Cortex of kidney (tissue), 1 donor: ENCODE measurements around the gene CRYGA.

Source experiments
- DNase-seq: peaks from one replicate; lab custom pipeline; 2025; lab: John Stamatoyannopoulos, UW

CRYGA gene, protein sequence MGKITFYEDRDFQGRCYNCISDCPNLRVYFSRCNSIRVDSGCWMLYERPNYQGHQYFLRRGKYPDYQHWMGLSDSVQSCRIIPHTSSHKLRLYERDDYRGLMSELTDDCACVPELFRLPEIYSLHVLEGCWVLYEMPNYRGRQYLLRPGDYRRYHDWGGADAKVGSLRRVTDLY

DNA sequence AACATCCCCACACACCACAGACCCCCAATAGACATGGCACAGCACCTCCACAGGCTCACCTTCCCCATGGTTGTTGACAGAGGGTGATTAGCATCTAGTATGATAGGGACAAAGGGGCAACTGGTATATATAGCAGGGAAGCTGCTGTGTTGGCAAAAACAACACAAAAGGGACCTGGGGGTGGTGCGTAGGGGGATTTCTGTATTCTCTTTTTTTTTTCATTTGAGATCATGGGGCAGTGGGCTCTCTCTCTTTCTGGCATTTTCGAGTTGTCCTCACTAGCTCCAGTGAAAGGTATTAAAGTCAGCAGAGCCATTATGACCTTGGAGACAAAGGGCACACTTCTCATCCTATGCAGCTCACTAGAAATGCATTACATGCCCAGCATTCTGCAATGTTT is at the start of gene CRYGA:
Gene CRYGA, minus strand, starts transcription at position 101 of the 400 bp plus-strand sequence. Its CDS starts 33 bp downstream, at position 68.
- DNase-seq = no peak

DNA sequence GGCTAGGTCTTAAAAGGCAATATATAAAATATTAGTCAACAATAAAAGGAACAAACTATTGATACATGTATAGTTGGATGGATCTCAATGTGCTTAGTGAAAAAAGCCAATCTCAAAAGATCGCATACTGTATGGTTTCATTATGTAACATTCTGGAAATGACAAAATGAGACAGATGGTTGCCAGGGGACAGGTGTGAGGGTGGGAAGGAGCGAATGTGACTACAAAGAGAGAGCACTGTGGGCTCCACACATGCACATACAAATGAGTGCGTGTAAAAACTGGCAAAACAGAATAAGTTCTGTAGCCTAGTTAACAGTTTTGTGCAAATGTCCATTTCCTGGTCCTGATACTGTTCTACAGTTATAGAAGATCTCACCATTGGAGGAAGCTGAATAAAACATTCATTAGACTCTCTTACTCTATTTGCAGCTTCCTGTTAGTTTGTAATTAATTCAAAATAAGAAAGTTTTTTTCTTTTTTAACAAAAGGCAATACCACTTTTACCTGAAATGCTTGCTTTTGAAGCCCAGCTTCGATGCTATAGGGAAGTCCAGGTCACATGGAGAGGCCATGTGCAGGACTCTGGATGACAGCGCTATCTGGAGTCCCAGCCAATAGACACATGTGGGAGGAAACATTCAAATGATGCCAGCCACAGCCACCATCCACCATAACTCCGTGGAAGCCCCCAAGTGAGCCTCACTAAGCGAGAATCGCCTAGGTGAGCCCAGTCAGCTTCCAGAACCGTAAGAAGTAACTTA is 47.5 kb upstream of the CRYGA start:
- no peak for DNase-seq

- DNase-seq = no peak
These were observed 45.1 kb upstream of the CRYGA start for GRCh38 chr2:208208335-208209085.

- no peak for DNase-seq
These were observed 44.4 kb upstream of the CRYGA start for GRCh38 chr2:208207769-208208168.

GRCh38 chr2:208204166-208204565 is 40.8 kb upstream of the CRYGA start:
- DNase-seq = no peak

DNA sequence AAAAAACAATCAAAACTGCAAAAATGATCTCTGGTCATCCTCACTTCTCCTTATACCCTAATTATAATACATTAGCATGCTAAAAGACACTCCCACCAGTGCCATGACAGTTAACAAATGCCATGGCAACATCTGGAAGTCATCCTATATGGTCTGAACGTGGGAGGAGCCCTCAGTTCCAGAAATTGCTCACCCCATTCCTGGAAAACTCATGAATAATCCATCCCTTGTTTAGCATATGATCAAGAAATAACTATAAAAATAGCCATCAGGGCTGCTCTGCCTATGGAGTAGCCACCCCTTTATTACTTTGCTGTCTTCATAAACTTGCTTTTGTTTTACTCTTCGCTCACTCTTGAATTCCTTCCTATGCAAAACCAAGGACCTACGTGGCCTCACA is 32.1 kb upstream of the CRYGA start:
- DNase-seq = no peak

DNA sequence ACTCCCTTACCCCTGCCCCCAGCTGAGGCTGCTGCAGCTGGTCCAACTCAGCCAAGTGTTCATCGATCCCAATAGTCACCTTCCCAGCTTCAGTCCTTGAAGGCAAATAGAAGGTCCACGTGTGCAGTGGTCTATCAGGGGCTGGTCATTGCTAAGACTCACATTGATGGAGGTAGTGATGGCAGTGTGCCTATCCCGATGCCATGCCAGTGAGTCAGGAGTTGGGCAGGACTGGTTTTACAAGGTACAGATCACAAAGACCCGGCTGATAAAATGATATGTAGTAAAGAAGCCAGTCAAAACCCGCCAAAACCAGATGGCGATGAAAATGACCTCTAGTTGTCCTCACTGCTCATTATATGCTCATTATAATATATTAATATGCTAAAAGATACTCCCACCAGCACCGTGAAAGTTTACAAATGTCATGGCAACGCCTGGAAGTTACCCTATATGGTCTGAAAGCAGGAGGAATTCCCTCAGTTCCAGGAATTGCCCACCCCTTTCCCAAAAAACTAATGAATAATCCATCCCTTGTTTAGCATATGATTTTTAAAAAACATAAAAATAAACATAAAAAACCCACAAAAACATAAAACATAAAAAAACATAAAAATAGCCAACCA is 29.3 kb upstream of the CRYGA start:
- no peak for DNase-seq

- no peak for DNase-seq
These were observed 26.6 kb upstream of the CRYGA start, which contains the start of gene C2orf80 for GRCh38 chr2:208189810-208190503. Gene C2orf80, minus strand, starts transcription at chr2:208190030. Its CDS starts 3,044 bp downstream, at chr2:208186986.

DNA sequence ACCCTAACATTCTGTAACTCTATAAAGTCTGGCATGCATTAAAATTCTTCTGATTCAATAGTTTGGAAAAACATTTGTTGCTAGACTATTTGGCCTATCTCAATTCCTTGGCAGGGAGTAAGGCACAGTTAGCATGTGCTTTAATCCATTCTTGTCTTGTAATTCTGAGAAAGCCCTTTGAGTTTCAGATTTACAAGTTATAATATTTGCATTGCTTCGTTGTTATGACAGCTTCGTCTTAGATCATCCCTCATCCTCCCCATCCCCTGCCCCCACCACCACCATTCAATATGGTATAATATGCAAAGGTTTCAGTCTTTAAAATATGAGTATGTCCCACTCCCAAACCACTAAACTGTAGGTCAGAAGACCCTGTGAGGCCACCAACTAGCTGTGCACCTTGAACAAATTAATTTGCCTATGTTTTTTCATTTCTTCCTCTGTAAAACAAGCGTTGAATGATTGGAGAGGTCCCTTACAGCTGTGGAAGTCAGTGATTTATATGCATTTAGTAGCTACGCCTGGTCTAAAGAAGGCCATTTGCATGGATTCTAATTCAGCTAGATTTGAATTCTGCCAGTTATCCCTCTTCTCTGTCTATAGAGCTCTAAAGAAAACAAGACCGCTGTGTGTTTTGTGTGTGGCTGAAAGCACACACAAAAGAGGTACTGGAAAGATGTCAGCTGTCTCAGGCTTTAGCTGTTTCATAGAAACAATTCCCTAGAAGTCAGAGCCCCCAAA is 25.9 kb upstream of the CRYGA start:
- DNase-seq = no peak

- DNase-seq = no peak
These were observed 23.5 kb upstream of the CRYGA start for GRCh38 chr2:208186893-208187292.

GRCh38 chr2:208186465-208186864 is 23.1 kb upstream of the CRYGA start:
- DNase-seq = no peak

GRCh38 chr2:208183972-208184705 is 20.8 kb upstream of the CRYGA start:
- no peak for DNase-seq

- DNase-seq = no peak
These were observed 20.1 kb upstream of the CRYGA start for GRCh38 chr2:208183526-208183925.

- no peak for DNase-seq
These were observed 19.4 kb upstream of the CRYGA start for GRCh38 chr2:208182835-208183234.

- DNase-seq = no peak
These were observed 15.7 kb upstream of the CRYGA start for GRCh38 chr2:208179028-208179609.

GRCh38 chr2:208175840-208176153 is 12.4 kb upstream of the CRYGA start:
- no peak for DNase-seq

DNA sequence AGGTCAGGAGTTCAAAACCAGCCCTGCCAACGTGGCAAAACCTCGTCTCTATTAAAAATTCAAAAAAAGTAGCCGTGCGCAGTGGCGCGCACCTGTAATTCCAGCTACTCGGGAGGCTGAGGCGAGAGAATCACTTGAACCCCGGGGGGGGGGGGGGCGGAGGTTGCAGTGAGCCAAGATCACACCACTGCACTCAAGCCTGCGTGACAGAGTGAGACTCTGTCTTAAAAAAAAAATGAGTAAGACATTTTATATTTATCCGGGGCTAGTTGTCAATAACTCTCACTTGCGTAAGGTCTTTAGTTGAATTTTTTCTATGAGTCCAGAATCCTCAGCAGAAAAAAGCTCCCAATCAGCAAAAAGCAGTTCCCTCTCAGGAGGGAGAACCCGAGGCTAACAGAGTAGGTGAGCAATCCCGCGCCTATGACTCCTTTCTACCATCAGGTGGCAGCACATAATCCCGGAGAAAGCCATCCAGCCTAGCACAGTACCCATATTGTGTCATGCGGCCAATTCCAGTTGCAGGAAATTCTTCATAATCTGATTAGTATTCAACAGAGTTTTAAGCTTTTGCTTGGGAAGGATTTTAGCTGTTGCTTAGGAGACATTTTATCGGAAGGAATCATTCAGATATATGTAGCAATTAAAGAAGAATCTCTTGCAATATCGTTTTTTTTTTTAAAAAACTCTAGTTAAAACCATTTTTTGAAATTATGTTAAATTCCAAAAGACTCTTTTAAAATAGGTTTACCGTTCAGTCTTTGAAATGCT is 11.9 kb upstream of the CRYGA start:
- DNase-seq = no peak

GRCh38 chr2:208174144-208174543 is 10.8 kb upstream of the CRYGA start:
- no peak for DNase-seq

DNA sequence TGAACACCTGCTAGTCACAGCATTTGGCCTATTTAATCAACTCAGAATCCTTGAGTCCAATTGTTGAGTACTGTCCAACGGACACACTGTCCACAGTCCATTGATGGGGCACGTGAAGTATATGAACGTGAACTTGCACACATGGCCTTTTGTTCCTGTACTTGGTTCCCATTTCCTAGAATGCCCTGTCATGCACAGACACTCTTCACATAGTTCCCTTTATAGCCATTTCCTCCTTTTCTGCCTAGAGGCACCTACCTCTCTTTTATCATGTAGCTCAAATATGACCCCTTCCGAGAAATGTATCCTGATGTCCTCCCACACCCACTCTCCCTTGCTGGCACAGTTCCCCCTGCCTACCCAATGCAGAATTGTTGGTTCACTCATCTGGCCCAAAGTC is 8.7 kb upstream of the CRYGA start:
- DNase-seq = no peak
